ENCODE data around the gene GALNS. TPM values are rescaled to one million over a fixed set of nuclear protein-coding genes. Genes with fewer than 3 reads are reported as not detected.

GALNS gene
- total RNA-seq, 1 experiment from 2014 or later, result 81.6 TPM

DNA sequence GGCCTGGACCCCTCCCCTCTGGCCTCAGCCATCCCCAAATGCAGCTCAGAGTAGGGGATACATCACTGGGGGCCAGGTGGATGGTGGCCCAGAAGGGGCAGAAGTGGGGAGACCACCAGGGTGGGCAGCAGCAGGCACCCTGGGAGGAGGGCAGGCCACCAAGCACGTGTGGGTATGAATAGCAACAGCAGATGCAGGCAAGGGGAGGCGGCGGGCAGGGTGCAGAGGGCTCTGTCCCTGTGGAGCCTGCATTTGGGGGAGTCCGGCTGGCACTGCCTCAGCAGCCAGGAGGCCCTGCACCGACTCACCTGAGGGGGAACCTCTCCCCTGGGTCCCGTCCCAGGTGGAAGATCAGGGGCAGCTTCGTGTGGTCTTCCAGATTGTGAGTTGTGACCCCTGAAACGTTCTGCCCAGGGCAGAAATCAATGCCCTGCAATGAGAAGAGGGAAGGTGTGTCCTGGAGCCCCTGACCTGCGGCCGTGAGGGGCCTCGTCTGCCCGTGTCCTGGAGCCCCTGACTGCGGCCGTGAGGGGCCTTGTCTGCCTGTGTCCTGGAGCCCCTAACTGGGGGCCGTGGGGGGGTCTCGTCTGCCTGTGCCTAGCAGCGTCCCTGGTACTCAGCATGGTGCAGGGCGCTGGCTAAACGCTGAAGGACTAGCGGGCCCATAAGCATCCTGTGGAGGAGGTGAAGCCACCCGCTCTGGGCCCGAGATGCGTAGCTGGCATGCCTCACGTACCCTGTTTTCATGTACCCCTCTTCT is 34.3 kb downstream of the GALNS start:
- Histone ChIP-seq H3K4me1 (ENCODE audit: control insufficient read depth, insufficient read depth, low read length) (no peaks in the 10 kb centered on the region), H3K27me3 (ENCODE audit: control insufficient read depth, insufficient read depth, low read length) (no peaks in the 10 kb centered on the region), H3K9me3 (ENCODE audit: control insufficient read depth, insufficient read depth, low read depth, low read length) (no peaks in the 10 kb centered on the region), H3K36me3 (ENCODE audit: control insufficient read depth, insufficient read depth, low read length) (no peaks in the 10 kb centered on the region), H3K4me3 (ENCODE audit: low read depth in 2 of 2, low read length in 2 of 2) (no peak overlapping the region), H3K27ac (ENCODE audit: low read length) (no peak overlapping the region)
- intact Hi-C loops (cut with micrococcal nuclease; ENCODE audit: unreplicated experiment) (no loop called here), in situ Hi-C loops (cut with HindIII; ENCODE audit: low pct_unique_long_range_greater_than_20kb, low sequenced_read_pairs) (no loop called here)
- TF ChIP-seq TCF7L2 (IDR thresholded peaks at IDR 0.05; ENCODE audit: low read depth, low read length) (no peak), POLR2AphosphoS5 (IDR thresholded peaks at IDR 0.05; ENCODE audit: low read depth, low read length) (no peak), SIN3A (IDR thresholded peaks at IDR 0.05; ENCODE audit: borderline replicate concordance, insufficient read depth, low read depth, low read length) (no peak)
- TF ChIP-seq, protein P1, sequence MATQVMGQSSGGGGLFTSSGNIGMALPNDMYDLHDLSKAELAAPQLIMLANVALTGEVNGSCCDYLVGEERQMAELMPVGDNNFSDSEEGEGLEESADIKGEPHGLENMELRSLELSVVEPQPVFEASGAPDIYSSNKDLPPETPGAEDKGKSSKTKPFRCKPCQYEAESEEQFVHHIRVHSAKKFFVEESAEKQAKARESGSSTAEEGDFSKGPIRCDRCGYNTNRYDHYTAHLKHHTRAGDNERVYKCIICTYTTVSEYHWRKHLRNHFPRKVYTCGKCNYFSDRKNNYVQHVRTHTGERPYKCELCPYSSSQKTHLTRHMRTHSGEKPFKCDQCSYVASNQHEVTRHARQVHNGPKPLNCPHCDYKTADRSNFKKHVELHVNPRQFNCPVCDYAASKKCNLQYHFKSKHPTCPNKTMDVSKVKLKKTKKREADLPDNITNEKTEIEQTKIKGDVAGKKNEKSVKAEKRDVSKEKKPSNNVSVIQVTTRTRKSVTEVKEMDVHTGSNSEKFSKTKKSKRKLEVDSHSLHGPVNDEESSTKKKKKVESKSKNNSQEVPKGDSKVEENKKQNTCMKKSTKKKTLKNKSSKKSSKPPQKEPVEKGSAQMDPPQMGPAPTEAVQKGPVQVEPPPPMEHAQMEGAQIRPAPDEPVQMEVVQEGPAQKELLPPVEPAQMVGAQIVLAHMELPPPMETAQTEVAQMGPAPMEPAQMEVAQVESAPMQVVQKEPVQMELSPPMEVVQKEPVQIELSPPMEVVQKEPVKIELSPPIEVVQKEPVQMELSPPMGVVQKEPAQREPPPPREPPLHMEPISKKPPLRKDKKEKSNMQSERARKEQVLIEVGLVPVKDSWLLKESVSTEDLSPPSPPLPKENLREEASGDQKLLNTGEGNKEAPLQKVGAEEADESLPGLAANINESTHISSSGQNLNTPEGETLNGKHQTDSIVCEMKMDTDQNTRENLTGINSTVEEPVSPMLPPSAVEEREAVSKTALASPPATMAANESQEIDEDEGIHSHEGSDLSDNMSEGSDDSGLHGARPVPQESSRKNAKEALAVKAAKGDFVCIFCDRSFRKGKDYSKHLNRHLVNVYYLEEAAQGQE (IDR thresholded peaks at IDR 0.05; ENCODE audit: insufficient read depth in 1 of 2, low read depth in 2 of 2, low read length in 1 of 2), result no peak
- TF ChIP-seq, protein P2, sequence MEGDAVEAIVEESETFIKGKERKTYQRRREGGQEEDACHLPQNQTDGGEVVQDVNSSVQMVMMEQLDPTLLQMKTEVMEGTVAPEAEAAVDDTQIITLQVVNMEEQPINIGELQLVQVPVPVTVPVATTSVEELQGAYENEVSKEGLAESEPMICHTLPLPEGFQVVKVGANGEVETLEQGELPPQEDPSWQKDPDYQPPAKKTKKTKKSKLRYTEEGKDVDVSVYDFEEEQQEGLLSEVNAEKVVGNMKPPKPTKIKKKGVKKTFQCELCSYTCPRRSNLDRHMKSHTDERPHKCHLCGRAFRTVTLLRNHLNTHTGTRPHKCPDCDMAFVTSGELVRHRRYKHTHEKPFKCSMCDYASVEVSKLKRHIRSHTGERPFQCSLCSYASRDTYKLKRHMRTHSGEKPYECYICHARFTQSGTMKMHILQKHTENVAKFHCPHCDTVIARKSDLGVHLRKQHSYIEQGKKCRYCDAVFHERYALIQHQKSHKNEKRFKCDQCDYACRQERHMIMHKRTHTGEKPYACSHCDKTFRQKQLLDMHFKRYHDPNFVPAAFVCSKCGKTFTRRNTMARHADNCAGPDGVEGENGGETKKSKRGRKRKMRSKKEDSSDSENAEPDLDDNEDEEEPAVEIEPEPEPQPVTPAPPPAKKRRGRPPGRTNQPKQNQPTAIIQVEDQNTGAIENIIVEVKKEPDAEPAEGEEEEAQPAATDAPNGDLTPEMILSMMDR (IDR thresholded peaks at IDR 0.05), result no peak
- no TSS peak for BruUV-seq (replicated peaks)
- ChIA-PET CTCF (interaction anchor here (0.6 kb wide), 1 partner anchor 365 kb away, joined by 5 read pairs; no protein-coding TSS in a partner anchor), POLR2A (no interaction called here)
- DNase-seq (ENCODE audit: low read depth, low spot score) (no peak), ATAC-seq (no peak)

DNA sequence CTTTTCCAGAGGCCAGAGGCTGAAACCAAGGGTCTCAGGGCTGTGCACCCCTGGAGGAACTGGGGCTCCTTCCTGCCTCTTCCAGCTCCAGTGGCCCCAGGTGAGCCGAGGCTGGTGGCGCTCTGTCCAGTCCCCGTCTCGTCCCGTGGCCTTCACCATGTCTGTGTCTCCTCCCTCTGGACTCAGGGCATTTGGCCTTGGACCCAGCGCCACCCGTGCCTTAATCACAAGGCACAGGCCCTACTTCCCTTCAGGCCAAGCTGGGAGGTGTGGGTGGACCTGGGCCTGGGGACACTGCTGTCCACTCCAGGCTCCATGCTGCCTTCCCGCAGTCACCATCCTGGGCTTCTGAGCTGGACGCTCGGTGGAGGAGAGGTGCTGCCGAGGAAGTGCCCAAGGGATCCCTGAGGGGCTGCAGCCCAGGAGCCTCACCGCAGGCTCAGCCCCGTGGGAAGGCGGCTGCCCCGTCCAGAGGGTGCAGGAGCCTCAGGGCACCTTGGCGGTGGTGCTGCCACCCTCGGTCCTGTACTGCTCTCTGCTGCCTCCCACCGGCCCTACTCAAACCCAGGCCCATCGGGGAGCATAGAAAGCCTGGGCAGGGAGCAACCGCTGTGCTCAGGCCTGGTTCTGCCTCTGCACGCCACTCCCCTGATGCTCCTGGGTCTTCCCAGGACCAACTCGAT is 35.4 kb downstream of the GALNS start:
- in situ Hi-C loops (cut with HindIII; ENCODE audit: low pct_unique_long_range_greater_than_20kb, low sequenced_read_pairs), result no loop called here
- CTCF ChIA-PET, result no interaction called here

More for the DNA sequence above, 35.4 kb downstream of the GALNS start:
- no TSS peak for BruUV-seq (replicated peaks)
- DNase-seq (ENCODE audit: low read depth, low spot score) (no peak), ATAC-seq (no peak)
- POLR2A ChIA-PET, result no interaction called here
- H3K4me1 ChIP-seq (ENCODE audit: control insufficient read depth, insufficient read depth, low read length), result no peaks in the 10 kb centered on the region
- no peaks in the 10 kb centered on the region for H3K27me3 ChIP-seq (ENCODE audit: control insufficient read depth, insufficient read depth, low read length)
- no peaks in the 10 kb centered on the region for H3K9me3 ChIP-seq (ENCODE audit: control insufficient read depth, insufficient read depth, low read depth, low read length)
- H3K36me3 ChIP-seq (ENCODE audit: control insufficient read depth, insufficient read depth, low read length), result no peaks in the 10 kb centered on the region
- intact Hi-C loops (cut with micrococcal nuclease; ENCODE audit: unreplicated experiment), result no loop called here
- H3K4me3 ChIP-seq (ENCODE audit: low read depth in 2 of 2, low read length in 2 of 2), result no peak overlapping the region
- H3K27ac ChIP-seq (ENCODE audit: low read length), result no peak overlapping the region
- TF ChIP-seq POLR2AphosphoS5 (IDR thresholded peaks at IDR 0.05; ENCODE audit: low read depth, low read length) (no peak), SIN3A (IDR thresholded peaks at IDR 0.05; ENCODE audit: borderline replicate concordance, insufficient read depth, low read depth, low read length) (no peak), TCF7L2 (IDR thresholded peaks at IDR 0.05; ENCODE audit: low read depth, low read length) (no peak)
- TF ChIP-seq, protein P1 (IDR thresholded peaks at IDR 0.05; ENCODE audit: insufficient read depth in 1 of 2, low read depth in 2 of 2, low read length in 1 of 2), result no peak
- TF ChIP-seq, protein P2 (IDR thresholded peaks at IDR 0.05), result no peak

Data from Panc1 (cell line).